Erythroblast (primary cell): ENCODE data around the gene ST7.

Experiments used
- GATA1 ChIP-seq: IDR thresholded peaks from 2 replicates; pipeline ENCODE4 v1.6.1; 2011; ENCODE audit warnings: low read depth, mild to moderate bottlenecking, control low read depth, low read length, moderate library complexity
- POLR2A ChIP-seq: IDR thresholded peaks from 2 replicates; pipeline ENCODE4 v1.6.1; 2011; ENCODE audit warnings: mild to moderate bottlenecking, low read length

- no peak for TF ChIP-seq POLR2A
- no peak for TF ChIP-seq GATA1
Measured at GRCh38 chr7:117249696-117250095, 296.4 kb downstream of the ST7 start.
